OCI-LY7 (cell line): ENCODE data around the gene DNAJC8.

ENCODE experiments used
- CTCF ChIP-seq: fragments of 200-600 bp; sonication (generic); conservative IDR thresholded peaks from 2 replicates; pipeline ENCODE4 v1.5.1; 2014; ENCODE audit warnings: mild to moderate bottlenecking, antibody characterized with exemption, low read length, moderate library complexity, mixed read lengths
- EZH2phosphoT487 ChIP-seq: fragments of 200-600 bp; sonication (generic); IDR thresholded peaks from 2 replicates; pipeline ENCODE4 v1.6.1; 2018; ENCODE audit warnings: low read depth, borderline replicate concordance, mild to moderate bottlenecking, mixed run types, antibody characterized with exemption, low read length, moderate library complexity, mixed read lengths

GRCh38 chr1:28173151-28173979 lies 59.5 kb downstream of the DNAJC8 start:
- TF ChIP-seq CTCF (no peak), EZH2phosphoT487 (no peak)
